Measurements from ENCODE around the gene SMIM44.

DNA sequence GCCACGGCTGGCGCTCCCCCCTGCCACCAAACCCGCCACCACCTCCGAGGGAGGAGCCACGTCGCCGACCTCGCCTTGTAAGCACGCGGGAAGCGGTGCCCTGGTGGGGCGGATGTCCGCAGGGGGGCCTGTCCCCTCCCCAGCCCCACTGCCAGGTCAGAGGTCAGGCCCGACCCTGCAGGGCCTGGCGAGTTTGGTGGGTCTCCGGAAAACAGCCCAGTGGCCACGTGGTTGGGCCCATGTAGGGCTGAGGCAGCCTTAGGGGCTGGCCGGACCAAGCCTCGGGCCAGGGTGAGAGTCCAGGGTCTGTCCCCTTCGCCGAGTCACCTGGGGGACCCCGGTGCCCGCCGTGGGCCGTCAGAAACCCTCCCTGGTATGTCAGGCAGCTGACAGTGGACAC, 29.4 kb downstream of the SMIM44 start:
- TF ChIP-seq CTCF (IDR thresholded peaks at IDR 0.05) (no peak), POLR2A (IDR thresholded peaks at IDR 0.05) (no peak)
